Skin epidermis (tissue), 12 donors: Measurements from ENCODE around the gene TRIO.
"Not testable (repeated sequence)": the region's sequence is repeated elsewhere in the genome, so short reads cannot be mapped to it uniquely, and the experiment has no call there.

Experiments
- H3K27ac ChIP-seq, 21 experiments: fragments of 200-600 bp; sonication (generic) in 11 of 21; one replicate each; pipeline ENCODE4 v1.5.0; 2020; ENCODE audit warnings: mild to moderate bottlenecking in 3 of 21, inconsistent platforms in 2 of 21, moderate library complexity in 2 of 21
- H3K4me3 ChIP-seq, 7 experiments: fragments of 200-600 bp; sonication (generic) in 2 of 7; one replicate each; pipeline ENCODE4 v1.5.0; 2020; ENCODE audit warnings: inconsistent platforms in 2 of 7, mild to moderate bottlenecking in 2 of 7, moderate library complexity in 1 of 7

Gene TRIO

DNA sequence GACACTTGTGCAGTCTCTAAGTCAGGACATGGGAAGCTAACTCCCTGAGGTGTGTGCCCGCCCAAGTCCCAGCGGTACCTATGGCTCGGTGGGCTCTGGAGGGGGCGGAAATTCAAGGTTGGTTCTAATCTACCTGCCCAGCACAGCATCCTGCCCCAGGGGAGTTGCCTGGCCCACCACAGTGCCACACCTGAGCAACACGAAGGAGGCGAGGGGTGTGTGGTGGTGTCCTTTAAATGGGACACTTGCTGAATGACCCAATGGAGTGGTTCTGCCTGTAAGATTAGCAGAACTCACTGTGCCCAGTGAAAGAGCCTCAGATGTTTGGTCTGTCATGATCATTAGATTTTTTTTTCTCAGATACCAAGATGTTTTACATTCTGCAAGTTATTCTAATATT, 367.7 kb downstream of the TRIO start:
- peak overlapping the region in 1 of 21 experiments; percentile 2 for H3K27ac ChIP-seq

DNA sequence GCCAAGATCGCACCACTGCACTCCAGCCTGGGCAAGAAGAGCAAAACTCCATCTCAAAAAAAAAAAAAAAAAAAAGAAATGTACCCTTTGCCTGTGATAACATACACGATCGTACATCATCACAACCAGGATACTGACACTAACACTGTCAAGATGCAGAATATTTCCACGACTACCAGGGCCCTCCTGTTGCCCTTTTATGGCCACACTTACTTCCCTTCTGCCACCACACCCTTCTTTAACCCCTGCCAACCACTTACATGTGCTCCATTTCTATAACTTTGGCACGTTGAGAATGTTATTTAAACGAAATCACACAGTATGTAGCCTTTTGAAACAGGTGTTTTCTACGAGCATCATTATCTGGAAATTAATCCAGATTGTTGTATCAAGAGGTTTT, 369.4 kb downstream of the TRIO start:
- H3K27ac ChIP-seq, result no peak overlapping the region
- H3K4me3 ChIP-seq, result no peak overlapping the region

More for the DNA sequence above, 367.7 kb downstream of the TRIO start:
- H3K4me3 ChIP-seq, result no peak overlapping the region

DNA sequence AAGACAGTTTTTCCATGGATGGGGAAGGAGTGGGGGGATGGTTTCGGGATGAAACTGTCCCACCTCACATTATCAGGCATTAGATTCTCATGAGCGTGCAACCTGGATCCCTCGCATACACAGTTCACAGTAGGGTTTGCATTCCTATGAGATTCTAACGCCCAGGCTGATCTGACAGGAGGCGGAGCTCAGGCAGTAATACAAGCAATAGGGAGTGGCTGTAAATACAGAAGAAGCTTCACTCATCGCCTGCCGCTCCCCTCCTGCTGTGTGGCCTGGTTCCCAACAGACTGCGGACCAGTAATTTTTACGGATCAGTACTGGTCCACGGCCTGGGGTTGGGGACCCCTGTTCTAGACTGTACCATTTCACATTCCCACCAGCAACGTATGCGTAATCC, 370.1 kb downstream of the TRIO start:
- Histone ChIP-seq H3K27ac (no peak overlapping the region), H3K4me3 (no peak overlapping the region)

DNA sequence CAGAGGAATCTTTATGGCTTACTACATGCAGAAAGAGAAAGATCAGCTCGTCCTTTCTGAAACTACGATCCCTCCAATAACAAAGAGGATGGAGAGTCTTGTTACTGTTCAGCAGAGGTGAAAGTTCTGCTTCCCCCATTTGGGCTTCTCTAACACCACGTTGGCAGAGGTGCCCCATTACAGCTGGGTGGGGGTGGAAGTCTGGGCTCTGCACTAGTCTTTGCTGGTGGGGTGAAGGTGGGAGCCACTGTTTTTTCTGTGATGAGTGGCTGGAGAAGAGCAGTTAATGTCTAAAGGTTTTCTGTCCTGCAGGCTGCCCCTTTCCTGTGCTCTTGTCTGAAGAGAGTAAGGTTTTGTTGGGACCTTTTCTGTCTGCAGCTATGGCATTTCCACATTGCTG, 373.8 kb downstream of the TRIO start:
- H3K27ac ChIP-seq, result no peak overlapping the region

DNA sequence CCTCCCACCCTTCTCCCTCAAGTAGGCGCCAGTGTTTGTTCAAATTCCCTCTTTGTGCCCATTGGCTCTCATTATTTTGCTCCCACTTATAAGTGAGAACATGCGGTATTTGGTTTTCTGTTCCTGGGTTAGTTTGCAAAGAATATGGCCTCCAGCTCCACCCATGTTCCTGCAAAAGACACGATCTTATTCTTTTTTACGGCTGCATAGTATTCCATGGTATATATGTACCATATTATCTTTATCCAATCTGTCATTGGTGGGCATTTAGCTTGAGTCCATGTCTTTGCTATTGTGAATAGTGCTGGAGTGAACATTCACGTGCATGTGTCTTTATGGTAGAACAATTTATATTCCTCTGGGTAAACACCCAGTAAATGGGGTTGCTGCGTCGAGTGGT, 375.5 kb downstream of the TRIO start:
- H3K4me3 ChIP-seq, result no peak overlapping the region

More for the DNA sequence above, 373.8 kb downstream of the TRIO start:
- no peak overlapping the region for H3K4me3 ChIP-seq

DNA sequence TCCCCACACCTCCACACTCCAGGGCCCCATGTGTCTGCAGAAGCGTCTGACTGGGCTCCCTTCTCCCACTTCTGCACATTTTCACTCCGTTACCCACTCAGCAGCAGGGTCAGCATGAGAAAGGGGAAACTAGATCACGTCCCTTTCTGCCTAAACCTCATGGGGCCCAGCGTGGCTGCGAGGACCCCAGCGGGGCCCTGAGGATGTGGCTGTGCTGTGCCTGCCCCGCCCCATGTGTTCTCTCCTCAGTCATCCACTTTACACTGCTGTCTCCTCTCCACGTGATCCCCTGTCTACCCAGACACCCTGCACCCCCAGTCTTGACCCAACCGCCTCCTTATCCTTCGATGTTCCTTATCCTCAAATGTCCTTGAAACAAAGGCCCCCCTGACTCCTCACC, 378.6 kb downstream of the TRIO start:
- Histone ChIP-seq H3K4me3 (no peak overlapping the region), H3K27ac (no peak overlapping the region)

More for the DNA sequence above, 375.5 kb downstream of the TRIO start:
- H3K27ac ChIP-seq, result no peak overlapping the region

DNA sequence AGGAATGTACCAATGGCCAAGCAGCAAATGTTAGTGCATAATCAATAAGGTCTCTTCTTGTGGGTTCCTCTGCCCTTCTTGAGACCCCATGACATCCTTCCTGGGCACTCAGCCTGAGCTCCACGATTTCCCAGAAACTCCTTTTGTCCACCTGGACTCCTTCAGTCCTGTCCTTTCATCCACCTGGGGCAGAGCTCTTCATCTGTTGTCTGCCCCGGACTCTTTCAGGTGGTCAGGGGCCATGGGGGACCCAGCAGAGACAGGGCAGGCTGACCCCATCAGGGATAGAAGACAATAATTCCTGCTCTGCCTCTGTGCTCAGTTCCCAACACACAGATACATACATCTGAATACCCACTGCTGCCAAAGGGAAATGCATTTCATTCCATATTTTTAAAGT, 379.6 kb downstream of the TRIO start:
- no peak overlapping the region for H3K27ac ChIP-seq
- H3K4me3 ChIP-seq, result no peak overlapping the region

DNA sequence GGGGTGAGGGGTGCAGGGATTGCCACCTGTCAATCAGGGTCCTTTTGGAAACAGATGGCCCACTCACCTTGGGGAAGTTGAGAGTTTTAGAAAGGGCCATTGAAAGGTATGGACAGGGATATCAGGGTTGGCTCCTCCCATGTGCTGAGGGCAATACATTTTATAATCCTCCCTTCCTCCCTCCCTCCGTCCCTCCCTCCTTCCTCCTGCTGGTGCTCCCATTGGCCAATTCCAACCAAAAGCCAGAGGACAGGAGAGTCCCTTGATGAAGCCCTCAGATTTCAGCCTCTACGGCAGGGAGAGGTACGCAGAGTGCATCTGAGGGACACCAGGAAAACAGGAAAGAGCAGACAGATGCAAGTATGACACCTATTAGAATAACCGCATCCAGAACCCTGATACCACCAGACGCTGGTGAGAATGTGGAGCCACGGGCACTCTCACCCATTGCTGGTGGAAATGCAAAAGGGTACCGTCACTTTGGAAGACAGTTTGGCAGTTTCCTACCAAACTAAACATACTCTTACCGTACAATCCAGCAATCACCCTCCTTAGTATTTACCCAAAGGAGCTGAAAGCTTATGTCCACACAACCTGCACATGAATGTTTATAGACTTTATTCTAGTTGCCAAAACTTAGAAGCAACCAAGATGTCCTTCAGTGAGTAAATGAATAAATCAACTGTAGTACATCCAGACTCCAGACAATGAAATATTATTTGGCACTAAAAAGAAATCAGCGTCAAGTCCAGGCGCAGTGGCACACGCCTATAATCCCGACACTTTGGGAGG, 380.3 kb downstream of the TRIO start:
- Histone ChIP-seq H3K4me3 (no peak overlapping the region), H3K27ac (no peak overlapping the region)

DNA sequence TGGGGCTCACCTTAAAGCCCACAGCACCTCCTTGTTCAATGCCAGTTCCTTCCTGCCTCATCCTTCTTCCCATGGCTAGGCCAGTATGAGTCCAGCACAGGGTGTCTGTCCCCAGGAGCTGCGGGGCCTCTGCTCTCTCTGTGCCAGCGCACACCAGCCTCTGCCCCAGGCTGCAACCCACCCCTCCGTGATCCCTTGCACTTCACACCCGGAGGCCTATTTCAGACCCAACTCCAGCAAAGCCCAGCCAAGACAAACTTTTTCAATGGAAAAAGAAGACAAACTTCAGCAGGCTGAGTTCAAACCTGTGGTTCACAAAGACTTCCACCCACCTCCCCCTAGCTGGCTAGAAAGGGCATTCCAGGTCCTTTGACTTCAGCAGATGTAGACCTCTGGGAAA, 382.3 kb downstream of the TRIO start:
- Histone ChIP-seq H3K4me3 (no peak overlapping the region), H3K27ac (no peak overlapping the region)

DNA sequence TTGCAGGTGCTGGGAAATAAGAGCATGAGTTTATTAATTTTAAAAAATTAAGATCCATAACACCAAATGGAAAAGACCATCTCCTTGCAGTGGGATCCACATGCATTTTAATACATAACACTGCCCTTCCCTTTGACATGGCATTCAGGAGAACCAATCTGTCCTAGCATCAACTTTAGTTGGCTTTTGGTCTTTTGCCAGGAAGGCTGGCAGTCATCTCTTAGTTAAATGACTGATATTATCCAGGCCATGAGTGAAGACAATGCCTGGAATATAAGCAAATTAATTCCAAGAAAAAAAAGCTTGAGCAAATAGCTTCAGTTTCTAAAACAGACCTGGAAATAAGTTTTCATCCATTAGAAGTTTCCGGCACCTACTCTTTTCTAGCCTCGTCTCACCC, 383.4 kb downstream of the TRIO start:
- Histone ChIP-seq H3K4me3 (no peak overlapping the region), H3K27ac (no peak overlapping the region)

DNA sequence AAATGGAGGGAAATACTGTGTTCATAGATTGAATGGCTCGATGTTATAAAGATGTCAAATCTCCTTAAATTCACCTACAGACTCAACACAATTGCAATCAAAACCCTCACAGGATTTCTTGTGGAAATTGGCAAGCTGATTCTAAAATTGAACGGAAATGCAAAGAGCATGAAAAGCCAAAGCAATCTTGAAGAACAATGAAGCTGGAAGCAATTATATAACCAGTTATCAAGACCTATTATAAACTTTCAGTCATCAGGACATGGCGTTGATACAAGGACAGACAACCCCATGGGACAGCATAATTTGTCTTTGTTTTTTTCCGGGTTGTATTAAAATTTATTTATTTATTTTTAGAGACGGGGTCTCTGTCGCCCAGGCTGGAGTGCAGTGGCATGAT, 385.0 kb downstream of the TRIO start:
- Histone ChIP-seq H3K4me3 (no peak overlapping the region), H3K27ac (no peak overlapping the region)

DNA sequence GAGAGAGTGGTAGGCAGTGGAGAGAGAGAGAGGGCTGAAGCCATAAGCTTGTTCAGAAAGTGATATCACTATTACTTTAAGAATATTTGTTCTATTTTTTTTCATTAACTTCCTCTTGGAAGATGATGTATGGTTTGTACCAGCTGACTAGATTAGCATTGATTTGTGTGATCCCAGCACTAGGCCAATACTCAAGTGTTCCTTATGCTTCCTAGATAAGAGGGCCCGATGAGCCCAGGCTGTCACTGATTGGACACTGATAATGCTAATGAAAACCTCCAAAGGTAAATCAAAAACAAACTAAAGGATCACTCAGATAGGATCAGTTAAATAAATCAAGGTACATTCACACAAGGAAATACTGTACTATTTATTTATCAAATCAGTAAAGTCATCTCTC, 385.8 kb downstream of the TRIO start:
- Histone ChIP-seq H3K4me3 (no peak overlapping the region), H3K27ac (no peak overlapping the region)

DNA sequence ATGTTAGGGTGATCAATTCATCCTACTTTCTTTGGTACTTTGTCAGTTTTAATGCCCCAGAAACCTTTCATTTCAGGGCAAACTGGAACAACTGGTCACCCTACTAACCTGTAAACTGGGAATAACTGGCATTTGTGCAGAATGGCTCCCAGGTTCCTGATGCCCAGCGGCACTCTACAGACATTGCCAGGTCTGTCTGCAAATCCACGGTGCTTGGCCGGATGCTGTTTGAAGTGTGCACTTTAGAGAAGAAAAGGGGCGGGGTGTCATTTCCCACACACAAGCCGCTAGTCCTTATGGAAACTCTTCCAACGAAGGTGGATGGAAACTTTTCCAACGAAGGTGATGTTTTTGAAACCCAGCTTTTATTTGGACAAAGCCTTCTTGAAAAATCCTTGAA, 388.5 kb downstream of the TRIO start:
- no peak overlapping the region for H3K4me3 ChIP-seq
- H3K27ac ChIP-seq, result no peak overlapping the region

DNA sequence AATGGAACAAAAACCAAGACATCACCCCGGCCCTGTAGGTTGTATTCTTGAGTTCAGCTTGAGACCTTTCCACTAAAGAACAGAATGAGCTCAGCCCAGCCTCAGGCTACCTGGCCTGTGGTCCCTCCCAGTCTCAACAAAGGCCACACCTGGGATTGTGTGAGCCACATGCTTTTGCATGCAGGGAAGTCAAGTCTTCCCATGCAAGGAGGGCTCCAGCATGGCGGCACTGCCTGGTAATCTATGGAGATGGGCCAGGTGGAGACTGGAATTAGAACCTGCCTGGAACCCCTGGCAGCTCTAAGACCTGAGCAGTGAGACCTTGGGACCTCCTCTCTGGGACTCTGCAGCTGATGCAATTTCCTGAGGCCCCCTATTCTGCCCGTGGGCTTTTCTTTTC, 389.0 kb downstream of the TRIO start:
- no peak overlapping the region for H3K27ac ChIP-seq

DNA sequence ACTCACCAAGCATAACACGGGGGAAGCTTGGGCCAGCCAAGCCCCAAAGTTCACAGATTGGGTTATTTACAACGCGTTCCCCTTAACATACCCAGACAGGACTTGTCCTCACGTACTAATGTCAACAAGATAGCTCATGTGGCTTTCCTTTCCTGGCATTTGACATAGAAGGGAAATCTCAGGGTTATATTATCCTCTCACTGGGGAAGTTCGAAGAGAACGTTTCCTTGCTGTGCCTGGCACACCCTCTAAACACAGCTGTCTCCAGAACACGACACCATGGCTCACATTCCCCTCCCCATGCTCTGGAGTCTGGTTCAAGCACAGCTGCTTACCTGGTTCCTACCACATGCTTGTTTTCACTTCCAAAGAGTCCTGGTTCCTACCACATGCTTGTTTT, 391.6 kb downstream of the TRIO start:
- H3K27ac ChIP-seq, result no peak overlapping the region

More for the DNA sequence above, 389.0 kb downstream of the TRIO start:
- no peak overlapping the region for H3K4me3 ChIP-seq

DNA sequence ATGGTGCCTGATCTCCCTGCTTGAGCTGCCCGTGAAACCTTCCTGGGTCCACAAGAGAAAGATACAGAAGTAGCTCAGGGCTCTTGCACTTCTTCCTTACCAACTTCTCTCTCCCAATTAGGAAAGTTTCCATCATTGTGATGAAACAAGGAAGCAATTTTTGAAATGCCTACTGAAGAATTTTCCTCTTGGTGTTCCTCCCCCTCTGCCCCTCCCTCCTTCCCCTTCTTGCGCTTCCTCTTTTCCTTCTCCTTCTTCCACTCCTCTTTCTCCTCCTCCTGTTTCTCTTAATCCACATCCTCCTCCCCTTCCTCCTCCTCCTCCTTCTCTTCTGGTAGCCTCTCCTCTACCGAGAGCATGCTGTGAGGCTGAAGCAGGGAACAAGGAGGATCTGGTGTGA, 402.2 kb downstream of the TRIO start:
- H3K27ac ChIP-seq, result peak overlapping the region in 1 of 21 experiments; percentile 42

More for the DNA sequence above, 391.6 kb downstream of the TRIO start:
- no peak overlapping the region for H3K4me3 ChIP-seq

DNA sequence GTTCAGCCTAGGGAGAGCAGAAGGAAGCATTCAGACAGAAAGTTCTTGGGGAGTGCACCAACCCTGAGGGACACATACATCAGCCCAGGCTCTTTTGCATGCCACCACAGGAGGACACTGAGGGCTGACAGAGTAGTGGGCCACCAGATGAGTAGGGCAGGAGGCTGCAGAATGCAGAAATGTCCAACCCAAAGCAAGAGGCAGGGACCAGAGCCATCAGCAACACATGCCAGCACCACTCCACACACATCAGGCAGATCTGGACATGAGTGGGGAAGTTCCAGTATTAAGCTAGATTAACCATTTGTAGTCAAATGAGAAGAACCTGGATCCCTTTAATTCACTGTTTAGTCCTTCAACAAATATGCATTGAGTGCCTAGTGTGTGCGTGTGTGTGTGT, 402.7 kb downstream of the TRIO start:
- H3K4me3 ChIP-seq, result no peak overlapping the region
- peak overlapping the region in 1 of 21 experiments; percentile 42 for H3K27ac ChIP-seq

More for the DNA sequence above, 402.2 kb downstream of the TRIO start:
- no peak overlapping the region for H3K4me3 ChIP-seq

DNA sequence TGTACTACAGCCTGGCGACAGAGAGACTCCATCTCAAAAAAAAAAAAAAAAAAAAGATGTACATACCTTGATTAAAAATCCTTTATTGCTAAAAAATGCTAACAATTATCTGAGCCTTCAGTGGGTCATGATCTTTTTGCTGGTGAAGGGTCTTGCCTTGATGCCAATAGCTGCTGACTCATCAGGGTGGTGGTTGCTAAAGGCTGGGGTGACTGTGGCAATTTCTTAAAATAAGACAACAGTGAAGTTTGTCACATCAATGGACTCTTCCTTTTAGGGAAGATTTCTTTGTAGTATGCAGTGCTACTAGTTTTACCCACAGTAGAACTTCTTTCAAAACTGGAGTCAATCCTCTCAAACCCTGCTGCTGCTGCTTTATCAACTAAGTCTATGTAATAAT, 404.5 kb downstream of the TRIO start:
- Histone ChIP-seq H3K27ac (no peak overlapping the region), H3K4me3 (no peak overlapping the region)

DNA sequence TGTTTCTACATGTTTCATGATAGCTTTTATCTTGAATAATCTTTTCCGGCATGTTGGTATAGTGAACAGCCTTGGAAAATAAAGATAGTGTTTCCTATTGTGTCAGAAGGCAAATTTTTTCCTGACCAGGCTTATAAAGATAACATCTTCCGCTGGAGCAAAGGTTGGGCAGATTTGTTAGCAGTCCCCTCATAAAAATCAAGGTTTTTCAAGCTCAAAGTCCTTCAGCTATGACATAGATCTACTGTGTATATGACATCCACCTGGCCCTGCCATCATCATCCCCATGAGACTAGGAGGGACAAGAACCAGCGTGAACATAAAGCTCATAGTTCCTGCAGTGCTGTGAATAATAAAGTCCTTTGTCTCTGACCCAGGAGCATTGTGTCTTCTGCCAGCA, 408.1 kb downstream of the TRIO start:
- H3K4me3 ChIP-seq, result no peak overlapping the region
- no peak overlapping the region for H3K27ac ChIP-seq

DNA sequence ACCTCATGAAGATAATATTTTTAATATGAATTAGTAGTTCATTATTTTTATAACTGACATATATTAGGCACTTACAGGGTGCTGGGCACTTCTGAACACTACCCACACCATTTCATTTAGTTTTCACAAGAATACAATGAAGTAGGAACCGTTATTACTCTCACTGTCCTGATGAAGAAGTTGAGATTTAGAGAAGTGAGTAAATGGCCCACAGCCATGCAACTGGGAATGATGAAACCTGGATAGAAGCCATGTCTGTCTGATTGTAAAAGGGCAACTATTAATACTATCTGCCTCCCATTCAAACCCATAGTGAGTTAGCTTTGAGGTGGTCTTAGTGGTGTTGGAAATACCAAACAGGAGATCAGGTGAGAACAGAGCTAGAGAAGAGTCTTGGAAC, 408.9 kb downstream of the TRIO start:
- Histone ChIP-seq H3K27ac (no peak overlapping the region), H3K4me3 (no peak overlapping the region)

DNA sequence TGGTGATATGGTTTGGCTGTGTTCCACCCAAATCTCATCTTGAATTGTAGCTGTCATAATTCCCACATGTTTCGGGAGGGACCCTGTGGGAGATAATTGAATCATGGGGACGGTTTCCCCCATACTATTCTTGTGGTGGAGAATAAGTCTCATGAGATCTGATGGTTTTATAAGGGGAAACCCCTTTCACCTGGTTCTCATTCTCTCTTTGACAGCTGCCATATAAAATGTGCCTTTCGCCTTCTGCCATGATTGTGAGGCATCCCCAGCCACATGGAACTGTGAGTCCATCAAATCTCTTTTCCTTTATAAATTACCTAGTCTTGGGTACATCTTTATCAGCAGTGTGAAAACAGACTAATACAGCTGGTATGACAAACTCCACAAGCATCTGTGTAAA, 411.1 kb downstream of the TRIO start:
- H3K27ac ChIP-seq, H3K4me3 ChIP-seq: not testable (repeated sequence)

DNA sequence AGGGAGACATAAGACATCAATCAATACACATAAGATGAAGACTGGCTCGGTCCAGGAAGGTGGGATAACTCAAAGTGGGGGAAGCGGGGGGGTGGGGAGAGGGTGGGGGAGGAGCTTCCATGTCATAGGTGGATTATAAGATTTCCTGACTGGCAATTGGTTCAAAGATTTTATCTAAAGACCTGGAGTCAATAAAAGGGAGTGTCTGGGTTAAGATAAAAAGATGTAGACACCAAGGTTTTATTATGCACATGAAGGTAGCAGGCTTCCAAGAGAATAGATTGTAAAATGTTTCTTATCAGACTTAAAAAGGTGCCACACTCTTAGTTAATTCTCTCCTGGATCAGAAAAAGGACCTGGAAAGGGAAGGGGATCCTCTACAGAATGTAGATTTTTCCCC, 412.9 kb downstream of the TRIO start:
- H3K27ac ChIP-seq, result no peak overlapping the region
- no peak overlapping the region for H3K4me3 ChIP-seq
